NCI-H1092 treated with DMSO at 0.1 percent for 48 hours (cell line): Measurements from ENCODE around the gene NOTCH3.

Experiments used
- DNase-seq: peaks from one replicate; lab custom pipeline; 2025; lab: John Stamatoyannopoulos, UW

Gene NOTCH3

DNA sequence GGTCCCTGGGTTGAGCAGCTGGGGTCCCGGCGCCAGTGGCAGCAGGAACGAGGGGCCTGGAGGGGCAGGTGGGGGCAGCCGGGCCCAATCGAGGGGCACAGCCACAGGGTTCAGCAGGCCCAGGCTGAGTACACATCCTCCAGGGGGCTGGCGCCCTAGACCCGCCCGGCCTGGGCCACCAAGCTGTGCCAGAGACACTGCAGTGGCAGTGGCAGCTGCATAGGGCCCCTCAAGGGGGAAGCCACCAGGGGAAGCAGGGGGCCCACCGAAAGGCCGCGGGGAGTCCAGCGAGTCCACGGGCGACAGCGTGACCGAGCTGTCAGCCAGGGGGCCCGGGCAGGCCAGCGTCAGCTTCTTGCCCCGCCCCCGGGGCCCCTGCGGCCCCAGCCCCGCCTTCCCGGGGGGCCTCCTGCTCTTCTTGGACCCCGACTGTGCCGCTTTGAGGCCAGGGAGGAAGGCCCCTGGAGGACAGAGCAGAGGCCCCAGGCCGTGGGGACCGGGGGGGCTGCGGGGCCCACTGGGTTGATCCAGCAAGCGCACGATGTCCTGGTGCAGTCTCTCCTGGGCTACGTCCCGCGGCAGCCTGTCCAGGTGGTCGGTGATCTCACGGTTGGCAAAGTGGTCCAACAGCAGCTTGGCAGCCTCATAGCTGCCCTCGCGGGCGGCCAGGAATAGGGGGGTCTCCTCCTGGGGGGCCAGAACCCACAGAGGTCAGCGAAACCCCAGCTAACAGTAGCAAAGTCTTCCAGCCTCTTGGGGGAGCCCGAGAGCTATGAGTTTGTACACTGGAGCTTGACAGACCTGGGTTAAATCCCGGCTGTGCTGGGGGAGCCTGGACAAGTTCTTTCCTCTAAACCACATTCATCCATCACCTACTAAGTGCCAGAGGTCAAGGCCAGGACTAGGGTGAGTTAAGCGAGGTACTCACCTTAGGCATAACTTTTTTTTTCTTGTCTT lies 39.5 kb downstream of the NOTCH3 start:
- DNase-seq: peak; percentile 32

DNA sequence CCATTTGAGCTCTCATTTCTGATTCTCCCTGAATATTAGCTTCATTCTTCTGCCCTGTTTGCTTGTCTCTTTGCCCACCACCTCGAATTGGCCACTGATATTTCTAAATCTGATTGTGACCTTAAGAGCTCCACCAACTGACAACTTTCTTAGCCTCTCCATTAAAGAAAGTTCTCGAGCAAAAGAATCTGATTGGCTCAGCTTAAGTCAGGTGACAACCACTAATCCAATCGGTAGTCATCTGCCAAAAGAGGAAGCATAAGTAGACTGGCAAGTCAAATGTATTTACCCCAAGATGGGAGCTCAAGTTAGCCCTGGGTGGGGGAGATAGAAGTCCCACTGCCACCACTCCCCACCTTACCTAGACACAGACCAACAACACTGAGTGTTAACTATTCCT lies 41.5 kb downstream of the NOTCH3 start:
- no peak for DNase-seq

DNA sequence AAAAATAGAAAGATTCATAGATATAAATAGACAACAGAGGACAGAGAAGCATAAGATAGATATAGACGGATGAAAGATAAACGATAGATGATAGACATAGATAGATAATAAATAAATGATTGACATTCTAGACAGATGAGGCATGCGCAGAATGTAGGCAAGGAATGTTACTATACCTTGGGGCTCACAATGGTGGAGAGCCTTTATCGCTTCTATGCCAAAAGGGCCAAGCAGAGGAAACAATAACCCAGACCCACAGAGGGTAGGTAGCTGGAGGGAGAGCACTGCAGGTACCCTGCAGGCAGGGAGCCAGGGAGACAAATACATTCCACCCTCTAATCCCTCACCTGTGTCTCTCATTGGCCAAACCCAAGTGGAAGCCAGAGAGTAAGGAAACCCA lies 44.4 kb downstream of the NOTCH3 start:
- DNase-seq: no peak

DNA sequence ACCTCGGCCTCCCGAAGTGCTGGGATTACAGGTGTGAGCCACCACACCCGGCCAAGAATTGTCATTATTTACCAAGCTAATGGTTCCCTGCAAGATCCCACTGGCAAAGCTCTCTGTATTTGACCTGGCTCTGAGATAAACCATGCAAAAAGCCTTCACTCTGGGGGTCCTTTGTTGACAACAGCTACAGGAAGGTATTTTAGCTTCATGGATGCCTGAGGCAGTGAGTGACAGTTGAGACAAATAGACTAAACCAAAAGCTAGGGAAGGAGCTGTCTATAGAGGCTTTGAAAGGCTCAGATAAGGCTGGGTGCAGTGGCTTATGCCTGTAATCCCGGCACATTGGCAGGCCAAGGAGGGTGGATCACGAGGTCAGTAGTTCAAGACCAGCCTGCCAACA lies 45.5 kb downstream of the NOTCH3 start:
- DNase-seq: no peak

DNA sequence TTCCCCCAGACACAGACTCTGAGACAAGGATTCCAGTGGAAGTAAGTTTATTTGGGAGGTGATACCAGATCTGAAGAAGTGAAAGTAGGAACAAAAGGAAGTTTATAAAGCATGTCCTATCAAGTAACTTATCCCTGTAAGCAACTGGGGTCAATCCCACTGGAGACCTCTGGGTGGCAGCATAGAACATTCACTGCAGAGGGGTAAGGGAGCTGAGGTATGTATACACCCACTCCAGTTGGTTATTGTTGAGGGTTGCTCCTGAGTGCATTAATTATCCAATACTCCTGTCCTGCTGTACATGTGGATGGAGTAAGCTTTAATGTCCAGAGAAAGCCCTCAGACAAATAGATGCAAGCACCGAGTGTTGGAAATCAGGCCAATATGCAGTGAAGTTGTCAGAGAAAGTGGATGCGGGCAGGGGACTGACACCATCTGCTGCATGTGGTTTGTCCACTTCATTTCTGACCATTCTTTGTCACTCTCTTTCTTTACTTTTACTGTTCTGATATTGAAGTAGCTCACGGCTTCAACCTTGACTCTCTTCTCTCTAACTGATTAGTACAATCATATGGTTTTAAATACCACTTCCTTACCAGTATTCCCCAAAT lies 46.7 kb downstream of the NOTCH3 start:
- DNase-seq: no peak

DNA sequence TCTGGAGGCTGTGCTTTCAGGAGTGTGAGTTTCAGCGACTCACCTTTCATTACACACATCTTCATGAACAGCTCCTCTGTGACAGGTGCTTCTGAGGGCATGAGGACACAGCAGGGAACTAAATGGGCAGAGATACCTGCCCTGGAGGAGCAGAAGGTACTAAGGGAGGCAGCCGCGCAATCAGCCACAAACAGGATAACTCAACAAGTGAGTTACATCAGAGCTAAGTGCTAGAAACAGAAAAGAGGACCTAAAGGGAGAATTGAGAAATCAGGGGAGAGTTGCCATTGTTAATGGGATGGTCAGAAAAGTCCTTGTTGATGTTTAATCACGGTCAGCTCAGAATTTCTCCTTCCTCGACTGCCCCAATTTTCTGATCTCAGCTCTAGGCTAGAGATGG lies 51.1 kb downstream of the NOTCH3 start:
- no peak for DNase-seq

DNA sequence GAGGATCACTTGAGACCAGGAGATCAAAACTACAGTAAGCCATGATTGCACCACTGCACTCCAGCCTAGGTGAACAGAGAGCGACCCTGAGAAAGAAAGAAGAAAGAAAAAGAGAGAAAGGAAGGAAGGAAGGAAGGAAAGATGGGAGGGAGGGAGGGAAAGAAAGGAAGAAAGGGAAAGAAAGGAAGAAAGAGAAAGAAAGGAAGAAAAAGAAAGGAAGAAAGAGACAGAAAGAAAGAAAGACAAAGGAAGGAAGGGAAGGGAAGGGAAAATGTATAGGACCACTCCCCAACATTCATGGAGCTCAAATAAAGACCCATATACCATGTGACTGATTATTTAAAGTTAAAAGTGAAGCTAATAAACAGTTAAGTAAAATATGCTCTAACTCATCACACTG lies 53.7 kb downstream of the NOTCH3 start:
- no peak for DNase-seq

DNA sequence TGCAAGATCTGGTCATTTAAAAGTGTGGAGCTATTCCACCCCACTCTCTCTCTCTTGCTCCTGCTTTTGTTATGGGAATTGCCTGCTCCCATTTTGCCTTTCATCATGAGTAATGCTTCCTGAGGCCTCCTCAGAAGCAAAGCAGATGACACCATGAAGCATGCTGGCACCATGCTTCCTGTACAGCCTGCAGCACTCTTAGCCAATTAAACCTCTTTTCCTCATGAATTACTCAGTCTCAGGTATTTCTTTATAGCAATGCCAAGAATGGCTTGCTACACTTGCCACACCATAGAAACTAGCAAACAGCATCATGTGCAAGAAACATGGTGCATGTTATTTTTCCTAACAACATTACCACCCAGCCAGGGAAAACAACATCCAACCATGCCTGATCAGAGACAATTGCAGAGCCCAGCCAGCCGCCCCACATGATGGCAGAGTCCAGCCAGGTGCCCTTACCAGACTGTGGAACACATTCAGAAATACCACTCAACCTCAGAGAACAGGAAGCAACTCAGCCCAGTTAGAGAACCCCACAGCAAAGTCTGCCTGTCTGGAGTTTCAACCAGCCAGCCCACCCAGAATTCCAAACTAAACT lies 56.6 kb downstream of the NOTCH3 start:
- DNase-seq: no peak

DNA sequence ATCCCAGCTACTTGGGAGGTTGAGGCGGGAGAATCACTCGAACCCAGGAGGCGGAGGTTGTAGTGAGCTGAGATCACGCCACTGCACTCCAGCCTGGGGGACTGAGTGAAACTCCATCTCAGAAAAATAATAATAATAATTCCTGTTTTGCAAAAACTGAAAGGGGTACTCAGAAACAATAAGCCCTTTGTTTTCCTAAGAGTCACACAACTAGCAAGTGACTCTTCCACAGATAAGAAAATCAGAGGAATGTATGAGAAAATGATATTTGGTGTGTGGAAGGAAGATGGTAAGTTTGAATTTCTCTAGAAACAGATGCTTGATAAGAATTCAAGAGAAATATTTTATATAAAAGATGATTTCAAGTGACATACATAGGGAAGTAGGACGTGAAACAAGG lies 58.5 kb downstream of the NOTCH3 start:
- no peak for DNase-seq

DNA sequence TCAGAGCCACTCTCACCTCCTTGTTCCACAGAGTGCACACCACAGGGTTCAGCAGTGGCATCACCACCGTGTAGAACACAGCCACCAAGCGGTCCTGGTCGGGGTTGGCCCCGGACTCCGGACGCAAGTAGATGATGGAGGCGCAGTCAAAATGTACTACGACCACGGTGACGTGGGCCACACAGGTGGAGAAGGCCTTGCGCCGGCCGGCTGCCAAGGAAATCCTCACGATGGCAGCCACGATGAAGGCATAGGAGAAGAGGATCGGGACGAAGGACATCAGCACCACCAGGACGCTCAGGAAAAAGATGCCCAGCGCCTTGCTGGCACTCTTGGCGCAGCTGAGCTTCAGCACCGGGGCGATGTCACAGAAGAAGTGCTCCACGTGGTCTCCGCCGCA lies 59.7 kb downstream of the NOTCH3 start:
- DNase-seq: no peak

DNA sequence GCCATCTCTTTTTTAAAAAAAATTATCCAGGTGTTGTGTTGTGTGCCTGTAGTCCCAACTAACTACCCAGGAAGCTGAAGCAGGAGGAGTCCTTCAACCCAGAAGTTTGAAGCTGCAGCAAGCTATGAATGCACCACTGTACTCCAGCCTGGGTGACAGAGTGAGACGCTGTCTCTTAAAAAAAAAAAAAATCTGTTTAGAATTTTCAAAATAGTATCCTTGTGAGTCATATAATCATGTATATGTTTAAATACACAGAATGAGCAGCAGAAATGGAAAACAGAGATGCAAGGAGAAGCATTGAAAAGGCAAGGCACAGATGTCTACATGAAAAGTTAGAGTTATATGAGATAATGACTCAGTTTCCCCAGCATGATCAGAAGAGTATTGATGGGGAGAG lies 62.4 kb downstream of the NOTCH3 start:
- no peak for DNase-seq

DNA sequence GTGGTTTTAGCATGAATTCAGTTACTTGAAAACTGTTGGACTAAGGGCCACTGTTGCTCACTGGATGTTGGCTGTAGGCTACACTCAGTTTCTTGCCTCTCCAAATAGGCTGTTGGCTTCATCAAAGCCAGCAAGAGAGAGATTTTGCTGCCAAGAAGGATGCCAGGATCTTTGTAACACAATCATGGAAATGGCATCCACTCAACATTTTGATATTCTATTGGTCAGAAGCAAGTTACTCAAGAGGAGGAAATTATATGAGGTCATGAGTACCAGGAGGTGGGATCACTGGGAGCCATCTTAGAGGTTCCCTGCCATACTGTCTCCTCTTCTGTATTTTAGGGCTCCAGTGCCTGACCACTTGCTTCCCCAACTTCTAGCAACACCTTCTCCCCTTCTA lies 63.0 kb downstream of the NOTCH3 start:
- no peak for DNase-seq

DNA sequence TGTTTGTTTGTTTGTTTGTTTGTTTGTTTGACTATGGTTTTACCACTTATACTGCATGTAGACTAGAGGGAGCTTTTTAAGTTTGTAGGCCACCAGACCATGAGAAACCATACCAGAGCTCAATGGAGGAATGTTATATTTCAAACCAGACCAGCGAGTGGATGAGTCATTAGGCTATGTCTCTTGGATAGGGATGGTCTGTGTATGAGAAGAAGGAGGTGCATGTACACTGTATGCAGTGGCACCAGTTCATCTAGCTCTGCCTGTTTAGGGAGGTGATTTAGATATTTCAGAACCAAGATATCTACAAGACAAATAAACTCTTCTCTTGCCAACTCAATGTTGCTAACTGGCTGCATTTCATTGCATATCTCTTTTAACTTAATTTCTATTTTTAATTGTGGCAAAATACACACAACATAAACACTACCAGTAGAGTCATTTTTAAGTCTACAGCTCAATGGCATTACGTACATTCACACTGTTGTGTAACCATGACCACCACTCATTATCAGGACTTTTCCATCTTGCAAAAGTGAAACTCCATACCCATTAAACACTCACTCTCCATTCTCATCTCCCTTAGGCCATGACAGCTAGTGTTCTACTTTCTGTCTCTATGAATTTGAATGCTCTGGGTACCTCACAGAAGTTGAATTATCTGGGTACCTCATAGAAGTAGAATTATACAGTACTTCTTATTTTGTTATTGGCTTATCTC lies 64.4 kb downstream of the NOTCH3 start:
- no peak for DNase-seq

DNA sequence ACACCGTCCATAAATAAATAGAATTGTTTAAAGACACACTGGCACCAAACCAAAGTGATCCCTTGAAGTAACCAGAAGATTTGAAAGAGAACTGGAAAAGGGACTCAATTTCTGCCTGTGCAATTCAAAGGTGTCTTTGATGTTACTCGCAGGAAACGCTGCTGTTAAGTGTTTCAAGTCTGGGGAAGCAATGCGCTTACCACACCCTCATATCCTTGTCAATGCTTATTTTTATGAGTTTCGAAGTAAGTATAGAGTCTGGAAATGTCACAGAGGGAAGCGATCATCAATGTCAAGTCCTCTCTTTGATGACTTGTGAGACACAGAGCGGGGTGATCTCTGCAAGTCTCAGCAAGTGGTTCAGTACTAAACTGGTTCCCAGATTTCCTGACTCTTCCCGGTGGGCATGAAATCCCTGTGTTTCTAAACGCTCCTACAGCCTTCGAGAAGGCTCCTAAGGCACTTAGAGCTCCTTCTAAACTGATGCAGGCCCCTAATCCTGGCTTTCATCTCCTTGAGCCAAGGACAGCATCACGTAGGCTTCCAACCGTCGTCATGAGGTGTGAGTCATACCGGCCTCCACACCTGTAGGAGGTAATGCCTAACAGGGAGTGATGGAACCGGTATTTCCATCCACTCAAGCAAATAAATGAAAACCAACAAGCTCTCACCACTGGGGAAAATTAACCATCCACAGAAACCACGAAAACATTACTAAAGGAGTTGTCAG lies 70.8 kb downstream of the NOTCH3 start:
- no peak for DNase-seq

DNA sequence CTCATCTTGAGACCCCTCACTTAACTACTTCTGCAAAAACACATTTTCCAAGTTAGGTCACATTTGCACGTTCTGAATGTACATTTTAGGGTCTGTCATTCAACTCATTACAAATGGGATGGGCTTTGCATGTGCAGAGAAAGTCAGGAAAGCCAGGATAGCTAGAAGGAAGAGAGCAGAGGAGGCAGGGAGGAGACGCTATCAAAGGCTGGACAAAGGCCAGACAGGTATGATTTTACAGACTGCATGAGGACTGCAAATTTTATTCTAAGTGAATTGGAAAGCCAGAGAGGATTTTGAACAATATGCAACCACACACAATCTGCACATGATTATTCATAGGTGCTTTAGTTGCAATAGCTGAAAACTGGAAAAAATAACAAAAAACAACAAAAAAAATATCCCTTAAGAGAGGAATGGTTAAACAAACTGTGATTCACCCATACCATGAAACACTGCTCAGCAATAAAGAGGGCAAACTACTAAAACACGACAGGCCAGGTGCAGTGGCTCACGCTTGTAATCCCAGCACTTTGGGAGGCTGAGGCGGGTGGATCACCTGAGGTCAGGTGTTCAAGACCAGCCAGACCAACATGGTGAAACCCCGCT lies 72.5 kb downstream of the NOTCH3 start:
- DNase-seq: no peak

DNA sequence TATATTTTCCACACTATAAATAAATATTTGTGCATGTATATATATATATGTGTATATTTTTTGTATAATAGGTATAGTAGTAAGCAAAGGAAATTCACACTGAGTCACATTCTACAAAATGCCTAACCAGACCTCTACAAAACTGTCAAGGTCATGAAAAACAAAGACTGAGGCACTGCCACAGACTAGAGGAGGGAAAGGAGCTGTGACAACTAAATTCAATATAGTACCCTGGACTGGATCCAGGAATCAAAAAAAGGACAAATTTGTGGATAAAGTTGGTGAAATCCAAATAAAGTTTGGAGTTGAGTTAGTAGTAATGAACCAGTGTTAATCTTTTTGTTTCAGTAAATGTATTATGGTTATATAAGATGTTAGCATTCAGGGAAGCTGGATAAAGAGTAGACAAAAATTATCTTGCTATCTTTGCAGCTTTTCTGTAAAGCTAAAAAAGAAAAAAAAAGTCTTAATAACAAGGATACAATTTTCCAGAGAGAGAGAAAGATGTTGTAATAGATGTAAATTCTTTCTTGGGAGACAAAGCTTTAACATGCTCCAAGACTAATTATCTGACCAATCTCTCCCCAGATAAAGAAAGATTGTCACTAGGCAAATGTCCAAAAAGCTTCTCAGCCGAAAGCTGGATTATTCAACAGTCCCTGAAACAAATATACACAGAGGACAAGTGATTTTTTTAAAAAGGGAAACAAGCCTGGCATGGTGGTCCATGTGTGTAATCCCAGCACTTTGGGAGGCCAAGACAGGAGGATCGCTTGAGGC lies 74.5 kb downstream of the NOTCH3 start:
- peak; percentile 4 for DNase-seq

DNA sequence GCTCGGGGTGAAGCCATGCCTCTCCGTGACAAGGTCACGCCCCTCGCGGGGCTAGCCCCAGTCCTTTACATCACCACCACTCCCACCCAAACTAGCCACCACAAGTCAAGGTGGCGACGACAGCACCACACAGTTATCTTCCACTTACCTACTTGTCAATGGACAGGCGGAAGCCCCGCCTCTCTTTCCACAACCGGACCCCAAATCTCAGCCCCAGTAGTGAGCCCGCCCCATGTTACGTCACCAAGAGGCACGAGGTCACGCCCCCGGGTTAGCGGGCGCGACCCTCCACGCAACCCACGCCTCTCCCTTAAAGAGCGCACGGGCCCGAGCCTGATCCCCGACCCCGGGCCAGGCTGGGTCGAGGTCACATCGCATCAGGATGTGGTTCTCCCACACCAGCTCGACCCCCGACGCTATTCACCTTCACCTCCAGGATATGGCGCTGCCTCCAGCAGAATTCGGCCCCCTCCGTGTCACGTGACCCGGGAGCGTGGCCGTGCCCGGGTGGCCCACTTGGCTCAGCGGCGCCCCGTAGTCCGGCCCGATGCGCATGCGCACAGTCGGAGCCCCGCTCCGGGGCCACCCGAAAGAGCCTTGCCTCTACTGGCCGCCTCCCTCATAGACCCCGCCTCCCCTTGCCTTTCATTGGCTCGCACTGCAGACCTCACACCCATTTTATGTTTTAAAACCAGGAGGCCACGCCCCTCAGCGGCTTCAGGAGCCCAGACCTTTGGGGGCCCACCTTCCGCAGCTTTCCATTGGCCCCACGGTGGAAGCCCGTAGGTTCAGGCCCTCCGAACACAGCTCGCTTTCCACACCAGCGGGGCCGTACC lies 75.3 kb downstream of the NOTCH3 start:
- DNase-seq: peak; percentile 98

DNA sequence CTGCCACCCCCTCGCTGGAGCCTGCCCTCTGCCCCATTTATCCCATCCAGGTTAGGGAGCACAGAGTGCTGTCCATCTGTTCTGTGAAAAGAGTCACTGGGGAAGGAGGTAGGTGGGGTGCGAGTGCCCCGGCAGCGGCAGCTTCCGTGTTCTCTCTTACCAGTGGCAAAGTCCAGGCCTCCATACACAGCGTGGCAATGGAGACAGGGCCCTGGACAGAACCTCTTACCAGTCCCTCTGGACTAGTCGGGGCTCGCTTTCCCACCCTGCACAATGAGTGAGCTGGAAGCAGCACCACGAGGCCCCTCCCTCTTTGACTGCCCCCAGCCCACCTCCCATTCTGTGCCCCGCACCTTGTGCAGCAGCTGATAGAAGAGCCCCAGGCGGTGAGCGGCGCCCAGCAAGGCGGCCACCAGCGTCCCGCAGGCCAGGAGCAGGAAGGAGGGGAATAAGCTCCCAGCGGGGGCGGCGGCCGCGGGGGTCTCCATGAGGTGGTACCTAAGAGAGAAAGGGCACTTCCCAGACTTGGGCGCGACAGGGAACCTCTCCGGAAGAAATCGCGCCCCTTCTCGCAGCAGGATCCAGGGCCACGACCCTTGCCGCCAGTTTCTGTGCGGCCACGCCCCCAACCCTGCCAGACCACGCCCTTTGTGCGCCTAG lies 76.1 kb downstream of the NOTCH3 start:
- no peak for DNase-seq

DNA sequence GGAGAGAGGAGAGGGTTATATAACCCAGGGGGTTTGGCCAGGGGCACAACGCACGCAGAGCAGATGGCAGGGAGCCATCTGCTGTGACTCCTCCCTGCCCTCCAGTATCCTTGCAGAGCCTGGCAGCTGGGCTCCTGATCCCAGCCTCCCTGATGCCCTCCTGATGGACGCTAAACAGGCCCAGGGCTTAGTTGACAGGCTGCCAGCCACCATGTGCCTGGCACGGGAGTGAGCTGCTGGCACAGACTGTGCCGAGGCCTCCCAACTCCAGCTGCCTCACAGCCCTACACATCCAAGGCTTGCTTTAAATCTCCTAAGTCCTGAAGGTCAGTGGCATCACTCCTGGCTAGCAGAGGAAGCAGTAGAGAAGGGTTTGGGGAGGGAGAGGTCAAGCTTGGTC lies 76.9 kb downstream of the NOTCH3 start:
- peak; percentile 47 for DNase-seq
